Kidney (tissue), 14 donors: ENCODE measurements around the gene BANF2. TPM values are rescaled to one million over a fixed set of nuclear protein-coding genes. Genes with fewer than 3 reads are reported as not detected.
A peak's percentile ranks its signal among the peaks of the same experiment; 100 is the strongest.

ENCODE experiments used
- DNase-seq, 5 donors: peaks; one replicate each; pipeline ENCODE4 v3.0.0-alpha.2; 2013 to 2020
- FAIRE-seq: peaks from 2 replicates; lab custom pipeline; 2012; peaks lifted over from hg19 to GRCh38; lab: Jason Lieb, UNC
- H3K27ac ChIP-seq, 2 donors: one replicate each; pipeline ENCODE4 v1.7.0; 2013; ENCODE audit warnings: low read depth in 2 of 2, low read length in 2 of 2, inconsistent platforms in 1 of 2
- H3K27me3 ChIP-seq: one replicate; pipeline ENCODE4 v1.7.1; 2013; ENCODE audit warnings: low read length, inconsistent platforms; ENCODE audit not compliant: control insufficient read depth, insufficient read depth
- H3K36me3 ChIP-seq, 3 donors: one replicate each; pipeline versions ENCODE4 v1.7.0 to v1.7.1; 2013; ENCODE audit warnings: low read length in 3 of 3, control low read depth in 1 of 3, inconsistent platforms in 1 of 3; ENCODE audit not compliant: insufficient read depth in 3 of 3, control insufficient read depth in 2 of 3
- H3K4me1 ChIP-seq, 3 donors: one replicate each; pipeline versions ENCODE4 v1.7.0 to v1.7.1; 2013; ENCODE audit warnings: low read length in 3 of 3, inconsistent platforms in 1 of 3, low read depth in 1 of 3; ENCODE audit not compliant: control insufficient read depth in 2 of 3, insufficient read depth in 2 of 3
- H3K4me3 ChIP-seq, 3 donors: one replicate each; pipeline versions ENCODE4 v1.7.0 to v1.8.1; 2013; ENCODE audit warnings: low read length in 3 of 3, control low read depth in 1 of 3, inconsistent platforms in 1 of 3
- H3K9ac ChIP-seq, 3 donors: one replicate each; pipeline versions ENCODE4 v1.7.0 to v1.7.1; 2013; ENCODE audit warnings: low read length in 3 of 3, control low read depth in 1 of 3, inconsistent platforms in 1 of 3
- H3K9me3 ChIP-seq, 3 donors: one replicate each; pipeline versions ENCODE4 v1.7.0 to v1.7.1; 2013; ENCODE audit warnings: low read length in 3 of 3, control low read depth in 1 of 3, inconsistent platforms in 1 of 3; ENCODE audit not compliant: control insufficient read depth in 2 of 3, insufficient read depth in 1 of 3
- intact Hi-C: fragments of 100-400 bp; cut with DNase I; formaldehyde crosslinking; loops from one replicate; pipeline ENCODE4 v1.11.1; 2022
- polyA plus RNA-seq: library from polyadenylated mRNA; stranded (reverse); fragments of 350-450 nt; fragmentation: Illumina TruSeq; extraction: RNeasy Lipid Tissue Mini Kit (QIAGEN cat#74804); gene quantifications from one replicate; pipeline ENCODE4 v1.2.3, GENCODE V29; 2014; ENCODE audit warnings: low read depth, low replicate concordance; ENCODE audit not compliant: insufficient read depth
- total RNA-seq: library from RNA; stranded (reverse); fragmentation: NEBNext Ultra II Directional; extraction: Animal tissue kit (Norgen Biotek cat#: 25700); gene quantifications from one replicate; pipeline ENCODE4 v1.2.1, GENCODE V29; 2021
- TF ChIP-seq, protein P1 (sequence below): IDR thresholded peaks from 3 replicates; pipeline ENCODE4 v1.5.1; 2012; ENCODE audit warnings: mild to moderate bottlenecking, moderate library complexity, borderline replicate concordance; ENCODE audit not compliant: insufficient read depth; ENCODE audit errors: extremely low read depth
- donor health status: control.
- donor health status: control.
- donor health status: control.
- donor health status: control.
- donor health status: control.
- donor health status: DM: yes; HTN: yes; CAD: no.
- donor health status: Normal renal cell carcinoma (clear cell type).

Gene BANF2
- total and polyA plus RNA-seq, 2 donors from 2014 or later: not detected

- Histone ChIP-seq H3K4me1 (peaks cover 0 to 33% (median 10%) of the 10 kb centered on the region in 3 donors), H3K27ac (no peak overlapping the region)
- DNase-seq: no peak
These were observed 35.6 kb upstream of the BANF2 start for GRCh38 chr20:17664025-17664633.

DNA sequence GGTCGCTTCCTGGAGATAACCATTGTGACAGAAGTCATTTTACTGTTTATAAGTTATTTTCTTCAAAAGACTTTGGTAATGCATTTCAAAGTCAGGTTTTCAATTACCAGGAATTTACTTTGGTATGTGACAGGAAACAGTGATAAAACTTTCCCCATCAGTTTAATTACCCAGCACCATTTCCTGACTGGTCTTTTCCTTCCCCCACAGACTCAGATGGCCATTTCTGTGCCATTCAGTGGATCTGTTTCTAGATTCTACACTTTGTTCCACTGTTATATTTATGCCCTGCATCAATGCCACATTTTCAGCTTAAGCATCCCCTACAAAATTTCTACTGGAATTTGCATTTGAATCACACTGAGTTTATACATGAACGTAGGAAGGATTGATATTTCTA, 34.0 kb upstream of the BANF2 start:
- peaks cover 0 to 5% (median 0%) of the 10 kb centered on the region in 3 donors for H3K36me3 ChIP-seq
- H3K27me3 ChIP-seq: no peaks in the 10 kb centered on the region
- no peaks in the 10 kb centered on the region for H3K9me3 ChIP-seq
- H3K27ac ChIP-seq: peak overlapping the region in 1 of 2 donors; percentile 3
- FAIRE-seq: no peak
- intact Hi-C loops: no loop called here
- TF ChIP-seq, protein P1, sequence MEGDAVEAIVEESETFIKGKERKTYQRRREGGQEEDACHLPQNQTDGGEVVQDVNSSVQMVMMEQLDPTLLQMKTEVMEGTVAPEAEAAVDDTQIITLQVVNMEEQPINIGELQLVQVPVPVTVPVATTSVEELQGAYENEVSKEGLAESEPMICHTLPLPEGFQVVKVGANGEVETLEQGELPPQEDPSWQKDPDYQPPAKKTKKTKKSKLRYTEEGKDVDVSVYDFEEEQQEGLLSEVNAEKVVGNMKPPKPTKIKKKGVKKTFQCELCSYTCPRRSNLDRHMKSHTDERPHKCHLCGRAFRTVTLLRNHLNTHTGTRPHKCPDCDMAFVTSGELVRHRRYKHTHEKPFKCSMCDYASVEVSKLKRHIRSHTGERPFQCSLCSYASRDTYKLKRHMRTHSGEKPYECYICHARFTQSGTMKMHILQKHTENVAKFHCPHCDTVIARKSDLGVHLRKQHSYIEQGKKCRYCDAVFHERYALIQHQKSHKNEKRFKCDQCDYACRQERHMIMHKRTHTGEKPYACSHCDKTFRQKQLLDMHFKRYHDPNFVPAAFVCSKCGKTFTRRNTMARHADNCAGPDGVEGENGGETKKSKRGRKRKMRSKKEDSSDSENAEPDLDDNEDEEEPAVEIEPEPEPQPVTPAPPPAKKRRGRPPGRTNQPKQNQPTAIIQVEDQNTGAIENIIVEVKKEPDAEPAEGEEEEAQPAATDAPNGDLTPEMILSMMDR: no peak
- peak in 1 of 5 donors; percentile 50 for DNase-seq
- H3K9ac ChIP-seq: no peak overlapping the region
- peaks cover 0 to 30% (median 8%) of the 10 kb centered on the region in 3 donors for H3K4me1 ChIP-seq
- no peak overlapping the region for H3K4me3 ChIP-seq

More at GRCh38 chr20:17664025-17664633, 35.6 kb upstream of the BANF2 start:
- TF ChIP-seq, protein P1: no peak
- Histone ChIP-seq H3K4me3 (no peak overlapping the region), H3K36me3 (peaks cover 0 to 12% (median 0%) of the 10 kb centered on the region in 3 donors), H3K9ac (no peak overlapping the region), H3K27me3 (no peaks in the 10 kb centered on the region), H3K9me3 (no peaks in the 10 kb centered on the region)
- no peak for FAIRE-seq
- intact Hi-C loops: no loop called here

GRCh38 chr20:17666481-17666880, 33.3 kb upstream of the BANF2 start:
- Histone ChIP-seq H3K27me3 (no peaks in the 10 kb centered on the region), H3K36me3 (peaks cover 0 to 4% (median 0%) of the 10 kb centered on the region in 3 donors), H3K9me3 (no peaks in the 10 kb centered on the region), H3K4me1 (peaks cover 0 to 23% (median 5%) of the 10 kb centered on the region in 3 donors), H3K9ac (no peak overlapping the region), H3K27ac (no peak overlapping the region), H3K4me3 (no peak overlapping the region)
- DNase-seq (peak in 1 of 5 donors; percentile 42), FAIRE-seq (no peak)
- intact Hi-C loops: no loop called here
- TF ChIP-seq, protein P1: no peak

GRCh38 chr20:17667445-17667844, 32.3 kb upstream of the BANF2 start:
- no peak overlapping the region for H3K9ac ChIP-seq
- TF ChIP-seq, protein P1: no peak
- H3K4me1 ChIP-seq: peaks cover 0 to 17% (median 3%) of the 10 kb centered on the region in 3 donors
- no peaks in the 10 kb centered on the region for H3K27me3 ChIP-seq
- H3K27ac ChIP-seq: no peak overlapping the region
- no peak for DNase-seq
- H3K4me3 ChIP-seq: no peak overlapping the region
- intact Hi-C loops: no loop called here
- H3K36me3 ChIP-seq: peaks cover 0 to 4% (median 0%) of the 10 kb centered on the region in 3 donors
- no peak for FAIRE-seq
- H3K9me3 ChIP-seq: no peaks in the 10 kb centered on the region
